NOMO-1 (cell line): Measurements from ENCODE around the gene KCNJ12.
"Not testable (repeated sequence)": the region's sequence is repeated elsewhere in the genome, so short reads cannot be mapped to it uniquely, and the experiment has no call there.

ENCODE experiments used
- DNase-seq, 2 experiments: peaks; one replicate each; lab custom pipeline; 2025; ENCODE audit not compliant: unreplicated experiment in 2 of 2; lab: John Stamatoyannopoulos, UW

Gene KCNJ12

GRCh38 chr17:21404956-21405731 lies 29.0 kb downstream of the KCNJ12 start:
- peak; percentile 18 to 20 for DNase-seq

GRCh38 chr17:21405904-21406400 lies 29.8 kb downstream of the KCNJ12 start:
- not testable (repeated sequence) for DNase-seq

- DNase-seq, result not testable (repeated sequence)
Measured at GRCh38 chr17:21406616-21407404, 30.7 kb downstream of the KCNJ12 start.

GRCh38 chr17:21407752-21408151 lies 31.6 kb downstream of the KCNJ12 start:
- DNase-seq, result not testable (repeated sequence)

GRCh38 chr17:21408224-21408623 lies 32.1 kb downstream of the KCNJ12 start:
- DNase-seq, result not testable (repeated sequence)

GRCh38 chr17:21408766-21409300 lies 32.7 kb downstream of the KCNJ12 start:
- DNase-seq, result not testable (repeated sequence)

GRCh38 chr17:21409388-21409787 lies 33.2 kb downstream of the KCNJ12 start:
- not testable (repeated sequence) for DNase-seq

- DNase-seq, result not testable (repeated sequence)
Measured at GRCh38 chr17:21409971-21410370, 33.8 kb downstream of the KCNJ12 start.

- DNase-seq, result not testable (repeated sequence)
Measured at GRCh38 chr17:21410371-21410770, 34.2 kb downstream of the KCNJ12 start.

- DNase-seq, result not testable (repeated sequence)
Measured at GRCh38 chr17:21410906-21411678, 34.9 kb downstream of the KCNJ12 start.

GRCh38 chr17:21411679-21412205 lies 35.6 kb downstream of the KCNJ12 start:
- DNase-seq, result not testable (repeated sequence)

- DNase-seq, result not testable (repeated sequence)
Measured at GRCh38 chr17:21412207-21412681, 36.1 kb downstream of the KCNJ12 start.

GRCh38 chr17:21413570-21414279 lies 37.6 kb downstream of the KCNJ12 start:
- DNase-seq, result not testable (repeated sequence)

- DNase-seq, result not testable (repeated sequence)
Measured at GRCh38 chr17:21414616-21415015, 38.5 kb downstream of the KCNJ12 start.

- DNase-seq, result not testable (repeated sequence)
Measured at GRCh38 chr17:21415166-21415990, 39.2 kb downstream of the KCNJ12 start.

- not testable (repeated sequence) for DNase-seq
Measured at GRCh38 chr17:21416471-21416981, 40.4 kb downstream of the KCNJ12 start.

GRCh38 chr17:21417349-21417748 lies 41.2 kb downstream of the KCNJ12 start:
- DNase-seq, result not testable (repeated sequence)

GRCh38 chr17:21417921-21418320 lies 41.8 kb downstream of the KCNJ12 start:
- no peak for DNase-seq
